NCI-H2196 (cell line): ENCODE data around the gene ZCCHC7.
A peak's percentile ranks its signal among the peaks of the same experiment; 100 is the strongest.

Experiments used
- DNase-seq: peaks from one replicate; lab custom pipeline; 2025; ENCODE audit not compliant: unreplicated experiment; lab: John Stamatoyannopoulos, UW

Gene ZCCHC7

DNA sequence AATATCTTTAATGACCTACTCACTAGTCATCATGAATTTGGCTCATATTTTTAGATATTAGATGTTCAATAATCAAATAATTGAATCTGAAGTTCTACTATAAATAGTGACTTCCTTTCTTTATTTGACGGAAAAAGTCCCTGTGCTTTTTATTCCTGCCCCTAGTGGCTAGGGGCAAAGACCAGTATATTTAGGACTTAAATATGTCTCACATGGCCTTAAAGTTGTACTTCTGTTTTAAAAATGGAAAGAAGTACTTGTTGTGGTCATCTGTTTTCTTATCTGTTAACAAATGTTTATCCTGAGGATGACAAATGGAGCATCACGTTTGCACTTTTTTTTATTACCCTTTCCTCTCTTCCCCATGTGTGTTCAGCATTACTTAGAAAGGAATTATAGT, 212.9 kb downstream of the ZCCHC7 start:
- DNase-seq = no peak

DNA sequence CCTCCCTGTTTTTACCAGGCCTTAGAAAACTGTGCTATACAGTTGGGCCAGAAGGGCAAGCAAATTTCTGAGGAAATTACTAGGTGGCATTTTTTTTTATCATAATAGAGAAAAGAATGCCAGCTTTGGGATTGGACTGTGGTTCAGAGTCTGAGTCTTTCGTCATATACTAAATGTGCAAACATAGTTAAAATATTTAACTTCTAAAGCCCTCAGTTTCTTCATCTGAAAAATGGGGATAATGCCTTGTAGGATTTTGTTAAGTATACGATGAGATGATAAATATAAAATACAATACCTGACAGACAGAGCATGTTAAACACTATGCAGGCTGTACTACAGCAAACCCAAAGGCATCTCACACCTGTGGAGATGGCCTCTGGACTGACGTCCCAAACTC, 214.9 kb downstream of the ZCCHC7 start:
- no peak for DNase-seq

DNA sequence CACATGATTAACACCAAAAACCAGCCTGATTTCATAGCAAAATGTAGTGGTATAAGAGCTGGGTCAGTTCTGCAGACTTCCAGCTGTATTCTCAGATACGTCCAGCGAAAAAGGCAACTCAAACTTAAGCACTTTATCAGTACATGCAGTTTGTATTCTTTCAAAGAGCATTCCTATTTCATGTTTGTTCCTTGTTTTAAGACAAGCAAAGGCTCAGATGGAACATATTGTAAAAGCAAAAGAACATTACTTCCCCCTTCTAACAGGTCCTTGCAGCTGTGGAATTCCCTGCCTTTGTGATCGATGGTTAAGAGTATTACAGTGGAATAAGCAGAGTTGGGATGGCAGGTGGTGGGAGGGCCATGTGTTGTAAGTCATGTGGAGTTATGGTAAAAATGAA, 215.8 kb downstream of the ZCCHC7 start:
- no peak for DNase-seq

DNA sequence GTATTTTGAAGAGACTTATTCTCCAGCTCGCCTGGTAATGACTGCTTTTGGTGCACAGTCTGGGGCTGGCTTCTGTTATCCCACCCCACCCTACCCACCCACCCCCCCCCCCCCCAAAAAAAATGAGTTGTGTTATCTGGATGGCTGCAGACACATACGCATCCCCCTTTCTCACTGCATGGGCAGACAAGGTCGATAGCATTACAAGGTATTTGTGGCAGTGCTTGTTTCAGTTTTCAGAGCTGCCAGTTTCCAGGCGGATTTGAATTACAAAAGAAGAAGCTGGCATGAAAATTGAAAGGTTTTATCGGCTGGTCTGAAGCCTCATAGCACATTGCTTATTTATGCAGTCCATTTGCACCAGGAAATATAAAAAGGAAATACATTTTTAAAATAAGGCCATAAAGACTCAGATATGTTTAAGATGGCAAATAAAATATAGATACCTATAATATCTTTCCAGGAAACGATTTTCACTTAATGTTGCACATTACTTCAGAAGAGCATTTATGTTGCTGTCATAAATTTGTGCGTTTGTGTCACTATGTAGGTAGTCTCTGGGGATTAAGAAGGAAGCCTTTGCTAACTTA, 217.0 kb downstream of the ZCCHC7 start:
- DNase-seq = no peak

DNA sequence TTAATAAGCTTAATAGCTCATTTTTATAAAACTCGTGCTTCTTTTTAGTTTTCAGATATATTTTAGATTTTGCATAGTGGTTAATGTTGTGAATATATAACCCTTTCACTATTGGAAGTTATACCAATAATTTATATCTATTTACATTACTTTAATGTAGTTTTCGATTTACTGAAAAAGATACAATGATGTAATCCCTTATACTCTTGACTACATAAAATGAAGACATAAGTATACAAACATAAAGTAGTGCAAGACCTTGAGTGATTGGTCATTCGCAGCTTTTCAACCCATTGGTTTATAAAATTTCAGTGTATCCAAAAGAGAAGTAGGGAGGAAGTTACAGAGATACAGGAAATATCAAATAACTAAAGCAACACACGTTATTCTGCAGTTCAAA, 217.8 kb downstream of the ZCCHC7 start:
- no peak for DNase-seq

DNA sequence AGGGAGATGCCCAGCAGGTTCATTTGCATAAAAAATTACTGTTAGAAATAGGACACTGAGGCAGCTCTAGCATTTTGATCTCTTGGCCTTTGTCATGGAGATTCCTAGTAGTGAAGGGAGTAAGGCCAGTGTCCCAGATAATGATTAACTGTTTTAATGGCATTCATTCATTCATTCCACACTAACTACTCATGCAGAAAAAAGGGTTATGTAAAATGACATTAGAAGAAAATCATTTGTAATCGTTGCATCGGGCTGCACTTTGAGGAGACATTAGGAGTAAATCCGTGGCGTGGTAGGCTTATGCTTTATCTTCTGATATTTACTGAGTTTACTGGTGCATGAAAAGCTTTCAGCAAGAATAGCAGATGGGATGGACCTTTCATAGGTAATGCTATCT, 219.5 kb downstream of the ZCCHC7 start:
- DNase-seq = no peak

DNA sequence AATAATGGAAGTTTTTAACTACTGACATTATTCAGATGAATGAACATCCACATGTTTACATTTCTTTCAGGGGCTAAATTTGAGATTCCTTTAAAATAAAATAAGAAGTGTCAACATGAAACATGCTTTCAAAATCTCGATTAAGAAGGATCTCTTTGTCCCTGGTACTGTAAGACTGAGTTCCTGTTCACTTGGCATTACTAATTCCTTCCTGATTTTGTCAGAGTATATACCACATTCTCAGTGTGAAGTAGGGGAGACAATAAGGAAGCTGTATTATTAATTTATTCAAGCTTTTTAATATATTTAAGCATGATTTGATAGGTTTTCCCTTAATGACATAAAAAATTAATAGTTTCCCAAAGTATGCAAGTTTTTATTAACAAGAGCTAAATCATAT, 220.6 kb downstream of the ZCCHC7 start:
- DNase-seq = no peak

DNA sequence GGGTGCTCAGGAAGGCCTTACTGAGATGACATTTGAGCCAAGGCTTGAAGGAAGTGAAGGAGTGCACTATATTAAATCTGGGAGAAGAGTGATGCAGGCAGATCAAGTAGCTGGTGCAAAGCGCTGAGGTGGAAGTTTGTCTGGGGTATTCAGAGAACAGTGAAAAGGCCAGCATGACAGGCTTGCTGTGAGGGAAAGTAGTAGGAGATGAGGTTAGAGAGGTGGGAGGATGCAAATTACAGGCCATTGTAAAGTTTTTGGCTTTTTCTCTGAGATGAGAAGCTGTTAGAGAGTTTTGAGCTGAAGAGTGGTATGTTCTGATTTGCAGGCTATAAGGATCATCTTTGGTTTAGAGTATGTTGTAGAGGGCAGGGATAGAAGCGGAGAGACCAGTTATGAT, 221.3 kb downstream of the ZCCHC7 start:
- DNase-seq = no peak

DNA sequence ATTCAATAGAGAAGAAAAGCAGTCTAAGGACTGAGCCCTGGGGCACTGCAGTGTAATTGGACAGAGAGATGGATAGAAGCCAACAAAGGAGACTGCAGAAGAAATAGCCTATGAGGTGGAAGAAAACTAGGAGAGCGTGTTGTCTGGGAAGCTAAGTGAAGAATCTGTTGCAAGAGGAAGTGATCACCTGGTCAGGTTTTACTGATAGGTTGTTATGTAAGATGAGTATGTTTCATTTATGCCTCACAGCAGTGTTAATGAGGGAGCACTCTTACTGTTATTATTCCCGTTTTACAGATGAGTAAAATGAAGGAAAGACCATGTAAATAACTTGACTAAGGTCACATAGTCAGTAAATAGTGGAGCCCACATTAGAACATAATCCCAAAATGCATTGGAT, 222.1 kb downstream of the ZCCHC7 start:
- no peak for DNase-seq

DNA sequence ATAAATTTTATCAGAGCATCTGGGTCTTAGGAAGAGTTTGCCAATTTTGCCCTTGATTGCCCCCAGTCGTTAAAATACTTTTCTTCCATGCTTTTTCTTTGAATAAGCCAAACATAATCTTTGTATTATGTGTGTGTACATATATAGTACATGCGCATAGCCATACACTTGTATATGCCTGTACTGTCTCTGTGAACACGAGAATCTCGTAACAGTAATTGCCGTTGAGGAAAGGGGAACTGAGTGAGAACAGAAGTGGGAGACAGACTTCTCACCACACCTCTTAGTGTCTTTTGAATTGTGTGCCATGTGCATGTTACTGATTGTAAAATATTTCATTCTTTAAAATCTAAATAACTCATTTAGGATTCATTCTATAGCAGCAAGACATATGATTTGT, 222.5 kb downstream of the ZCCHC7 start:
- no peak for DNase-seq

DNA sequence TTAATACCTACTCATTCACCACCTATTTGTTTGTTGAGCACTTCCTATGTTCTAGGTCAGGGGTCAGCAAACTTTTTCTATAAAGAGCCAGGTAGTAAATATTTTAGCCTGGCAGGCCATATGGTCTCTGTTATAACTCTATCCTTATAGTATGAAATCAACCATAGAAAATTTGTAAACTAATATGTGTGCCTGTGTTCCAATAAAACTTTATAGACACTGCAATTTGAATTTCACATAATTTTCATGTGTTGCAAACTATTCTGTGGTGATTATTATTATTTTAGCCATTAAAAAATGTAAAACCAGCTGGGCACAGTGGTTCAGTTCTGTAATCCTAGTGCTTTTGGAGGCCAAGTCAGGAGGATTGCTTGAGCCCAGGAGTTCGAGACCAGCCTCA, 223.3 kb downstream of the ZCCHC7 start:
- DNase-seq = no peak

DNA sequence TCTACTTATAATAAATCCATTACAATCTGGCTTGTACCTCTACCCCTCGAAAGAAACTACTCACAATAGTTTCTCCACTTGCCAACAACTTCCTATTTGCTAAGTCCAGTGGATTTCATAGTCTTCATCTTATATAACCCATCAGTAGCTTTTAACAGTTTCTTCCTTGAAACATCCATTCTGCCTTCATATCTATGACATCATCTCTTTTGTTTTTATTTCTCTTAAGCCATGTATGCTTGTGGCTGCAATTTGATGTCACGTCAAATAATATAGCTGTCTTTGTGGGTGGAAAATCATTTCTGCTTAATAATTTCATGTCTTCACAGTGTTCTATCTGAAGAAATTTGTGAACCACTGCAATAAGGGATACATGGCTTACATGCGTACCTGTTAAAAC, 224.7 kb downstream of the ZCCHC7 start:
- DNase-seq = no peak

DNA sequence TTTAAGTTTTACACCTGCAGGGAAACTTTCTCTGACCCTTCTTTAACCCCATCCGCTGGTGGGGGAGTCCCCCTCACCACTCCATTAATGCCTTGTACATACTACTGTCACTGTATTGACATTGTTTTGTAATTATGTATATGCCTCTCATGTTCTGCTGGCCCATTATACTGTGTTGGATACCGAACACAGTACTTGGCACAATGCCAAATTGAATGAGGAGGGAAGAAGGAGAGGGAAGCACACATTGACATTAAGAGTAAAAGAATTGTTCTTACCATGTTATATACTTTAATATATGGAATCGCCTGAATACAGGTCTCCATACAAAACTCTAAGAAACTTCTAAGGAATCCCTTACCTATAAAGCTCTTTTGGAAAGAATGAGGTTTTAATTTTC, 228.5 kb downstream of the ZCCHC7 start:
- DNase-seq = peak; percentile 20

DNA sequence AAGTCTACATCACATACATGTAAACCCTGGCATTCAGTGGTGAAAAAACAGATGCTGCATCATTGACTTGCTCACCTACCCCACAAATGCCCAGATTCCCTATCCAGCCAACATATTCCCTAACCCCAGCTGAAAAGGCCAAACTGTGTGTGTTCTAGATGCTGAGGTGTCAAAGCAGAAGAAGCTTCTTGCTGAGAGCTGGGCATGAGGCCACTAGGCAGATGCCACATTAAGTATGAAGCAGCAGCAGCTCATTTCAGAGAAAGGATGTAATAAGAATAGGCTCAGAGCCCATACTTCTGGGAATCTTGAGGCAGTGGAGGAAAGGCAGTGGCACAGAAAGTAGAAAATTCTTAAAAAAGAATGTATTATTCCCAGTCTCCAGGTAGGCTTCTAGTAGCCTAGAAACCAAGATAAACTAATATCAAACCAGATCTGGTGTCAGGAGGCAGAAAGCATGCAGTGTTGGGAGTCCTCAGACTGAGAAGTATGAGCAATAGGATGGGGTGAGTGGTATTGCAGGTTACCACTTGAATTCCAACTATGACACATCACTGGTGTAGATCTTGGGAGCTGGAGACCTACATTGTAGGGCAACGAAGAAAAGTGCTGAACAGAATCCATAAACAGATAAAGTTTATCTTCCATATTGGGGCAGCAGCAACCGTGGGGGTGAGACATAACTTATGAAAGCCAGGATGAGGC, 230.3 kb downstream of the ZCCHC7 start:
- DNase-seq = no peak

DNA sequence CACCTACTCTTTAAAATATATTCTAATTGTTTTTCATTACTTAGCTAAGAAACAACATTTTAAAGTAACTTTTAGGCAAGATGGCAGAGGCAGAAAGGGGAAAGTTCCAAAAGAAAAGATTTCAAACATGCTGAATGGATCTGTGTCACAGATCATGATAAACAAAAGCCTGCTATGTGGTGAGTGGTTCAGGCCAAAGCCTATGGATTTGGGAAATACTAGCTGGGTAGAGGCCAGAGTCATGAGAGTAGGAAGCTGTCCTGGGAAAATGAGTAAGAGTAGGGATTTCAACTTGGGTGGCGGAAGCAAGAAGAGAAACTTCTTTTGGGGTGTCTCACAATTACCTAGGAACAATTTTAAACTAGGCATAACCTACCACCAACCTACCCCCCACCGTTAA, 233.4 kb downstream of the ZCCHC7 start:
- DNase-seq = no peak

DNA sequence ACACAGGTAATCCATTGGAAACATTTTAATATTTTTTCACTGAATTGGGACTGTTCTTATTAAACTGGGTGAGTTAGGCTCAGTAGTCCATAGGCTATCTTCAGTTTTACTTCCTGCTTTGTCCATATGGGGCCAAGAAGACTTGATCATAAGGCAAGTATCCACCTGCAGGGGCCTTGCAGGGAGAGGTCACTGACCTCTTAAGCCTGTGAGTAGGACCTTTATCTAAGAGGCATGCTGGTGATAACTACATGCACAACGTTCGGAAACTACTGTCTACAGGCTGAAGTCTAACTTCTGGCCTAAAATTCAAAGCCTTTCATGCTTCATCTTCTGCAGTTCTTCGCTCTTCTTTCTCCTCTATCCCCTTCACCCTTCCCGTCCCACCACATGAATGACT, 242.1 kb downstream of the ZCCHC7 start:
- no peak for DNase-seq

DNA sequence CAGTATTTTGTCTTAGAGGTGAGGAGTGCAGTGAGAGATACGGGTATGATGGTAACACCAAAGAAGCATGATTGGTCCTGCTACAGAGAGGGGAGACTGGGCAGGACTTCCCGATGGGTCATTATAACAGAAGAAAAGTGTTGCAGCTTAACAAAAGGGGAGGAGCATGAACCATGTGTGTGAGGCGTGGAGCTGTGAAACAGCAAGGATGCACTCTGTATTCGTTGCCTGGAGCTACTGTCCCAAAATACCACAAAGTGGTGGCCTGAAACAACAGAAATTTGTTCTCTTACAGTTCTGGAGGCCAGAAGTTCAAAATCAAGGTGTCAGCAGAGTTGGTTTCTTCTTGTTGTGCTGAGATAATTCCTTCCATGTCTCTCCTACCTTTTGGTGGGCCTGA, 242.8 kb downstream of the ZCCHC7 start:
- DNase-seq = no peak

DNA sequence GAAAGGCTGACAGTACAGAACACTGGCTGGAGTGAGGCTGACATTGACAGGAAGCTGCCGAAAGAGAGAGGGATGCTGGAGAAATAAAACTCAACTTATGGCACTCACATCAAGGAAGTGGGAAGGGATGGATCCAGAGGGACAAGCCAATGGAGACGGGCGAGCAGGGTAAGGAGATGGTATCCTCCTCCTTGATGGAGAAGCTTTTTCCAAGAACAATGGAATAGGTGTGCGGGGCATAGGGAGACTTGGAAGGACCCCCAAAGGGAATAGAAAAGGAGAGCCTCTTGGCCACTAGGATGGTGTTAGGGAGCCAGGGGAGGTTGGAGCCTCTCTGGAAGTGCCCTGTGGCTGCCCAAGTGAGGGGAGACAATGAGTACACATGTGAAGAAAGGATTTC, 243.8 kb downstream of the ZCCHC7 start:
- no peak for DNase-seq

DNA sequence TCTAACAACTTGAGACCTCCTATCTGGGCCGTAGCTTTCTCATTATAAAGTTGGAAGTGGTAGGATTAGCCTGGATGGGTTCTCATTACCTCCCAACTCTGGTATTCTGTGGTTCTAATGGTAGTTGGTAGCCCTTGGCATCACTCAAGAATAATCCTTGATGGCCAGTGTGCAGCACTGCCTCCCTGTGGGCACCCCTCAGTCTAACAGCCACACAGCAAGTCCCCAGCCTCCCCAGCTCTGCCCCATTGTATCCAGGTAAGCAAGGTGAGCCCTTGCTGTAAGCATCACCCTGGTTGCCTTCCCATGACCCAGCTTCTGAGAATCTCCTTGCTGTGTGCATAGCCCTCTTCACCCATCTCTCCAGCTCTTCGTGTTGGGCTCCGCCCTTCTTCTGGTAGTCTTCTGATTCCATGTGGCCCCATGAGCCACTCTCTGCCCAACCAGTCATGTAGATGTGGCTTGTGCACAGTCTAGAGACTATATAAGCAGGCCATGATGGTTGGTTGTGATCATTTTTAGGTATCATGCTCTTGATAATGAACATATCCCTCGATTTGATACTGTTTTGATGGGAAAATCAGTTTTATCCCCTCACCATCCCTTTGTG, 244.5 kb downstream of the ZCCHC7 start:
- DNase-seq = no peak

DNA sequence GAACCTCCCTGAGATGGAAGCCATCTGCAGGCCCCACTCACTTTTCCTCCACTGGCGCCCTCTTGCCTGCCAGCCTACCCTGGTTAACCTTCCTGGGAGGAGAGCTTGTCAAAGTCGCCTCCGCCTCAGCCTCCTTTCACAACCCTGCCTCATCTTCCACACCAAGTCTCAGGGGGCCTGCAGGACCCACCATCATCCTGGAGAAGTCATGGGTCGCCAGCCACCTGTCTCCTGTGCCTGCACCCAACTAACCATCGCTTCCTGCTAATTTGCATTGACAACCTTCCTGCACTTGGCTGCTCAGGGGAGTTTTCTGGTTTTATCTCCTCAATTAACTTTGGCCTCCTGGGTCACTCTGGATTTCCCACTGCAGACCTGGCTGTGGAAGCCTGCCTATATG, 249.3 kb downstream of the ZCCHC7 start:
- DNase-seq = no peak

DNA sequence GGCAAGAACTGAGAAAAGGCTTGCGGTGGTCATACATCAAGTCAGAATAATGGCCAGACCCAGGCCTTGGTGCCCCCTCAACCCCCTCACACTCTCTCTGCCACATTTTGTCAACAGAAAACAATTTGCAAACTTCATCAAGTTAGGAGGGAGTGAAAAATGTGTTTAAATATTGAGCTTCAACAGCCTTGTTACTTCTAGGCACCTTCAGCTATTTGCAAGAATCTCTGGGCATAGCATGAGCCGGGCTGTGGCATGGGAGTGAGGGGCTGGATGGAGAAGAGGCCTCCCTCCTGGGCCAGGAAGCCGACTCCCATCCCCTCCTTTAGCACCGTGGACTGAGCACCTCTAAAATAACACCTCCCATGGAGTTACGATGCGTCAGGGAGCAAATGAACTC, 249.9 kb downstream of the ZCCHC7 start:
- DNase-seq = no peak

DNA sequence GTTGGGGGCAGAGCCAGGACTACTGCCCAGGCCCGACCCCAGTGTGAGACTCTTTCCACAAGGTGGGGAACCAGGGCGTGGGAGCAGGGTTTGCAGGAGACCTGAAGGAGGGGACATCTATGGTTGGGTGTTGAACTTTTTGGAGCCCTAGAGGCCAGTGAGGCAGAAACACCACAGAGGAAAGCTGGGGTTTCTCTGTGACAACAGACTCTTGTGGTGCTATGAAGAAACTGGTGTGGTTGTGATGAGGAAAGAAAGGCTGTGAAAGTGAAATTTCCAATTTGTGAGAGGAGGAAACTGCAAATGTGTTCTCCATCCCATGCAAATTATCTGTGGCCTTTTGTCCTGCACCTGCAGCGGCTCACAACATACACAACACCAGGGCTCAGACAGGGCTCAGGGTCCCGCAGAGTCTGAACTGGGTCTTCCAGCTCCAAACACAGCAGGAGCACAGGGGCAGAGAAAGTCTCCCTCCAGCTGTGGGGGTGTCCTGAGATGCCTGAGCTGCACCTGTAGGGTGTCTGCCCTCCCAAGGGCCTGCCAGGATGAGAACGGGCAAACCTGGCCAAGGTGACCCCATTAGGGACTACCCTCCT, 250.7 kb downstream of the ZCCHC7 start:
- DNase-seq = no peak
